Measurements from ENCODE around the gene MUC13. TPM values are rescaled to one million over a fixed set of nuclear protein-coding genes. Genes with fewer than 3 reads are reported as not detected.

The MUC13 gene
- not detected for polyA plus RNA-seq (2013)

GRCh38 chr3:124934577-124934976 is at the start of gene MUC13:
TSS of gene MUC13 (minus strand) at chr3:124934751. CDS start at chr3:124934712, 39 bp downstream.
- ChIA-PET POLR2A (no interaction called here), CTCF (interaction anchor here (0.9 to 2.5 kb wide), 3 partner anchors 8 to 175 kb away, joined by 3 to 12 read pairs (median 5); no protein-coding TSS in a partner anchor)
- DNase-seq: no peak
- no peak within 1 kb of the TSS for H3K27ac ChIP-seq (ENCODE audit: insufficient read depth in 1 of 2, low read depth in 1 of 2, low read length in 2 of 2, poor library complexity in 1 of 2, severe bottlenecking in 2 of 2)
- H3K9me3 ChIP-seq (ENCODE audit: control extremely low read depth in 1 of 5, control insufficient read depth in 4 of 5, insufficient read depth in 2 of 5, low read depth in 1 of 5, low read length in 4 of 5): no peaks in the 10 kb centered on the region
- no peaks in the 10 kb centered on the region for H3K27me3 ChIP-seq (replicated peaks in 2 of 5; ENCODE audit: control insufficient read depth in 4 of 5, insufficient read depth in 5 of 5, low read length in 4 of 5)
- 98% methylated on average over 5 of the region's 5 CpGs for WGBS (ENCODE audit: insufficient coverage)
- H3K4me1 ChIP-seq (ENCODE audit: control extremely low read depth in 1 of 4, control insufficient read depth in 4 of 4, insufficient read depth in 4 of 4, low read length in 3 of 4): no peaks in the 10 kb centered on the region
- H3K36me3 ChIP-seq (ENCODE audit: control insufficient read depth in 4 of 4, insufficient read depth in 4 of 4, low read length in 3 of 4): no peaks in the 10 kb centered on the region
- H3K4me3 ChIP-seq (ENCODE audit: control insufficient read depth in 1 of 7, extremely low read depth in 1 of 7, insufficient read depth in 4 of 7, low read depth in 2 of 7, low read length in 6 of 7): no peak within 1 kb of the TSS

- Histone ChIP-seq H3K27ac (ENCODE audit: insufficient read depth in 1 of 2, low read depth in 1 of 2, low read length in 2 of 2, poor library complexity in 1 of 2, severe bottlenecking in 2 of 2) (no peak overlapping the region), H3K4me1 (ENCODE audit: control extremely low read depth in 1 of 4, control insufficient read depth in 4 of 4, insufficient read depth in 4 of 4, low read length in 3 of 4) (peaks cover 0 to 4% (median 0%) of the 10 kb centered on the region in 4 experiments), H3K9me3 (ENCODE audit: control extremely low read depth in 1 of 5, control insufficient read depth in 4 of 5, insufficient read depth in 2 of 5, low read depth in 1 of 5, low read length in 4 of 5) (no peaks in the 10 kb centered on the region), H3K36me3 (ENCODE audit: control insufficient read depth in 4 of 4, insufficient read depth in 4 of 4, low read length in 3 of 4) (peaks cover 0 to 5% (median 3%) of the 10 kb centered on the region in 4 experiments), H3K27me3 (replicated peaks in 2 of 5; ENCODE audit: control insufficient read depth in 4 of 5, insufficient read depth in 5 of 5, low read length in 4 of 5) (no peaks in the 10 kb centered on the region), H3K4me3 (ENCODE audit: control insufficient read depth in 1 of 7, extremely low read depth in 1 of 7, insufficient read depth in 4 of 7, low read depth in 2 of 7, low read length in 6 of 7) (no peak overlapping the region)
- ChIA-PET POLR2A (interaction anchor here (0.6 kb wide), 1 partner anchor 11 kb away, joined by 4 read pairs; no protein-coding TSS in a partner anchor), CTCF (interaction anchor here (1.1 to 1.5 kb wide), 2 partner anchors 12 to 18 kb away, joined by 3 to 4 read pairs; no protein-coding TSS in a partner anchor)
- 81% methylated on average over 2 of the region's 2 CpGs for WGBS (ENCODE audit: insufficient coverage)
- DNase-seq: no peak
These were observed 48.3 kb upstream of the MUC13 start for GRCh38 chr3:124982855-124983254.

GRCh38 chr3:124981472-124981871 is 46.9 kb upstream of the MUC13 start:
- 94% methylated on average over 4 of the region's 5 CpGs for WGBS (ENCODE audit: insufficient coverage)
- Histone ChIP-seq H3K36me3 (ENCODE audit: control insufficient read depth in 4 of 4, insufficient read depth in 4 of 4, low read length in 3 of 4) (peaks cover 0 to 5% (median 3%) of the 10 kb centered on the region in 4 experiments), H3K27ac (ENCODE audit: insufficient read depth in 1 of 2, low read depth in 1 of 2, low read length in 2 of 2, poor library complexity in 1 of 2, severe bottlenecking in 2 of 2) (no peak overlapping the region), H3K9me3 (ENCODE audit: control extremely low read depth in 1 of 5, control insufficient read depth in 4 of 5, insufficient read depth in 2 of 5, low read depth in 1 of 5, low read length in 4 of 5) (no peaks in the 10 kb centered on the region), H3K4me1 (ENCODE audit: control extremely low read depth in 1 of 4, control insufficient read depth in 4 of 4, insufficient read depth in 4 of 4, low read length in 3 of 4) (peaks cover 0 to 4% (median 0%) of the 10 kb centered on the region in 4 experiments), H3K27me3 (replicated peaks in 2 of 5; ENCODE audit: control insufficient read depth in 4 of 5, insufficient read depth in 5 of 5, low read length in 4 of 5) (no peaks in the 10 kb centered on the region), H3K4me3 (ENCODE audit: control insufficient read depth in 1 of 7, extremely low read depth in 1 of 7, insufficient read depth in 4 of 7, low read depth in 2 of 7, low read length in 6 of 7) (no peak overlapping the region)
- DNase-seq: no peak
- ChIA-PET POLR2A (no interaction called here), CTCF (no interaction called here)

- Histone ChIP-seq H3K4me1 (ENCODE audit: control extremely low read depth in 1 of 4, control insufficient read depth in 4 of 4, insufficient read depth in 4 of 4, low read length in 3 of 4) (peaks cover 0 to 7% (median 2%) of the 10 kb centered on the region in 4 experiments), H3K27me3 (replicated peaks in 2 of 5; ENCODE audit: control insufficient read depth in 4 of 5, insufficient read depth in 5 of 5, low read length in 4 of 5) (no peaks in the 10 kb centered on the region), H3K36me3 (ENCODE audit: control insufficient read depth in 4 of 4, insufficient read depth in 4 of 4, low read length in 3 of 4) (peaks cover 0 to 1% (median 0%) of the 10 kb centered on the region in 4 experiments), H3K4me3 (ENCODE audit: control insufficient read depth in 1 of 7, extremely low read depth in 1 of 7, insufficient read depth in 4 of 7, low read depth in 2 of 7, low read length in 6 of 7) (no peak overlapping the region), H3K27ac (ENCODE audit: insufficient read depth in 1 of 2, low read depth in 1 of 2, low read length in 2 of 2, poor library complexity in 1 of 2, severe bottlenecking in 2 of 2) (no peak overlapping the region), H3K9me3 (ENCODE audit: control extremely low read depth in 1 of 5, control insufficient read depth in 4 of 5, insufficient read depth in 2 of 5, low read depth in 1 of 5, low read length in 4 of 5) (no peaks in the 10 kb centered on the region)
- no peak for DNase-seq
- CTCF ChIA-PET: interaction anchor here (1.0 kb wide), 1 partner anchor 16 kb away, joined by 3 read pairs; no protein-coding TSS in a partner anchor
- WGBS (ENCODE audit: insufficient coverage): 94% methylated on average over 4 of the region's 7 CpGs
- POLR2A ChIA-PET: no interaction called here
These were observed 44.1 kb upstream of the MUC13 start for GRCh38 chr3:124978627-124979026.

GRCh38 chr3:124976383-124976782 is 41.8 kb upstream of the MUC13 start:
- DNase-seq: no peak
- Histone ChIP-seq H3K4me3 (ENCODE audit: control insufficient read depth in 1 of 7, extremely low read depth in 1 of 7, insufficient read depth in 4 of 7, low read depth in 2 of 7, low read length in 6 of 7) (no peak overlapping the region), H3K9me3 (ENCODE audit: control extremely low read depth in 1 of 5, control insufficient read depth in 4 of 5, insufficient read depth in 2 of 5, low read depth in 1 of 5, low read length in 4 of 5) (no peaks in the 10 kb centered on the region), H3K36me3 (ENCODE audit: control insufficient read depth in 4 of 4, insufficient read depth in 4 of 4, low read length in 3 of 4) (no peaks in the 10 kb centered on the region), H3K4me1 (ENCODE audit: control extremely low read depth in 1 of 4, control insufficient read depth in 4 of 4, insufficient read depth in 4 of 4, low read length in 3 of 4) (peaks cover 0 to 7% (median 0%) of the 10 kb centered on the region in 4 experiments), H3K27me3 (replicated peaks in 2 of 5; ENCODE audit: control insufficient read depth in 4 of 5, insufficient read depth in 5 of 5, low read length in 4 of 5) (no peaks in the 10 kb centered on the region), H3K27ac (ENCODE audit: insufficient read depth in 1 of 2, low read depth in 1 of 2, low read length in 2 of 2, poor library complexity in 1 of 2, severe bottlenecking in 2 of 2) (no peak overlapping the region)
- WGBS (ENCODE audit: insufficient coverage): 100% methylated on average over 3 of the region's 6 CpGs
- CTCF ChIA-PET: no interaction called here
- POLR2A ChIA-PET: interaction anchor here (0.6 kb wide), 1 partner anchor 25 kb away, joined by 3 read pairs; no protein-coding TSS in a partner anchor

- ChIA-PET POLR2A (no interaction called here), CTCF (no interaction called here)
- 100% methylated on average over 1 of the region's 2 CpGs for WGBS (ENCODE audit: insufficient coverage)
- no peak overlapping the region for H3K27ac ChIP-seq (ENCODE audit: insufficient read depth in 1 of 2, low read depth in 1 of 2, low read length in 2 of 2, poor library complexity in 1 of 2, severe bottlenecking in 2 of 2)
- no peak for DNase-seq
- no peaks in the 10 kb centered on the region for H3K9me3 ChIP-seq (ENCODE audit: control extremely low read depth in 1 of 5, control insufficient read depth in 4 of 5, insufficient read depth in 2 of 5, low read depth in 1 of 5, low read length in 4 of 5)
- peaks cover 0 to 7% (median 0%) of the 10 kb centered on the region in 4 experiments for H3K4me1 ChIP-seq (ENCODE audit: control extremely low read depth in 1 of 4, control insufficient read depth in 4 of 4, insufficient read depth in 4 of 4, low read length in 3 of 4)
- H3K36me3 ChIP-seq (ENCODE audit: control insufficient read depth in 4 of 4, insufficient read depth in 4 of 4, low read length in 3 of 4): peaks cover 0 to 9% (median 2%) of the 10 kb centered on the region in 4 experiments
- H3K4me3 ChIP-seq (ENCODE audit: control insufficient read depth in 1 of 7, extremely low read depth in 1 of 7, insufficient read depth in 4 of 7, low read depth in 2 of 7, low read length in 6 of 7): no peak overlapping the region
- H3K27me3 ChIP-seq (replicated peaks in 2 of 5; ENCODE audit: control insufficient read depth in 4 of 5, insufficient read depth in 5 of 5, low read length in 4 of 5): no peaks in the 10 kb centered on the region
These were observed 40.1 kb upstream of the MUC13 start for GRCh38 chr3:124974691-124975090.

GRCh38 chr3:124973290-124973689 is 38.7 kb upstream of the MUC13 start:
- Histone ChIP-seq H3K4me3 (ENCODE audit: control insufficient read depth in 1 of 7, extremely low read depth in 1 of 7, insufficient read depth in 4 of 7, low read depth in 2 of 7, low read length in 6 of 7) (no peak overlapping the region), H3K9me3 (ENCODE audit: control extremely low read depth in 1 of 5, control insufficient read depth in 4 of 5, insufficient read depth in 2 of 5, low read depth in 1 of 5, low read length in 4 of 5) (no peaks in the 10 kb centered on the region), H3K36me3 (ENCODE audit: control insufficient read depth in 4 of 4, insufficient read depth in 4 of 4, low read length in 3 of 4) (peaks cover 0 to 9% (median 2%) of the 10 kb centered on the region in 4 experiments), H3K27ac (ENCODE audit: insufficient read depth in 1 of 2, low read depth in 1 of 2, low read length in 2 of 2, poor library complexity in 1 of 2, severe bottlenecking in 2 of 2) (no peak overlapping the region), H3K4me1 (ENCODE audit: control extremely low read depth in 1 of 4, control insufficient read depth in 4 of 4, insufficient read depth in 4 of 4, low read length in 3 of 4) (peaks cover 0 to 7% (median 2%) of the 10 kb centered on the region in 4 experiments), H3K27me3 (replicated peaks in 2 of 5; ENCODE audit: control insufficient read depth in 4 of 5, insufficient read depth in 5 of 5, low read length in 4 of 5) (no peaks in the 10 kb centered on the region)
- no peak for DNase-seq
- CTCF ChIA-PET: no interaction called here
- POLR2A ChIA-PET: no interaction called here

Data from common myeloid progenitor, CD34-positive (primary cell).